Ectodermal cell (in vitro differentiated cells): ENCODE measurements around the gene ASXL2.
"Not testable (repeated sequence)": the region's sequence is repeated elsewhere in the genome, so short reads cannot be mapped to it uniquely, and the experiment has no call there.

Experiments used
- H3K27ac ChIP-seq: 2 replicates; pipeline ENCODE4 v1.7.0; 2013; ENCODE audit warnings: mild to moderate bottlenecking, low read depth, low read length; ENCODE audit not compliant: insufficient read depth, poor library complexity, severe bottlenecking
- H3K27me3 ChIP-seq: 2 replicates; pipeline ENCODE4 v1.7.0; 2013; ENCODE audit warnings: mild to moderate bottlenecking, low read length; ENCODE audit not compliant: insufficient read depth, control insufficient read depth, poor library complexity, severe bottlenecking
- H3K36me3 ChIP-seq: one replicate; pipeline ENCODE4 v1.7.0; 2013; ENCODE audit warnings: low read length; ENCODE audit not compliant: control insufficient read depth, insufficient read depth
- H3K4me1 ChIP-seq: one replicate; pipeline ENCODE4 v1.7.0; 2013; ENCODE audit warnings: low read length; ENCODE audit not compliant: control insufficient read depth, insufficient read depth
- H3K4me3 ChIP-seq: 2 replicates; pipeline ENCODE4 v1.7.0; 2013; ENCODE audit warnings: low read depth, low read length, control low read depth; ENCODE audit not compliant: insufficient read depth
- H3K9me3 ChIP-seq: 2 replicates; pipeline ENCODE4 v1.7.0; 2013; ENCODE audit warnings: mild to moderate bottlenecking, low read length, moderate library complexity; ENCODE audit not compliant: control insufficient read depth
- WGBS, 2 experiments: methylation state at CpG; one replicate each; pipeline ENCODE4 v1.1.7; 2013; ENCODE audit warnings: missing lambda C conversion rate in 2 of 2; 5-methylcytosine and 5-hydroxymethylcytosine counted together

Gene ASXL2

DNA sequence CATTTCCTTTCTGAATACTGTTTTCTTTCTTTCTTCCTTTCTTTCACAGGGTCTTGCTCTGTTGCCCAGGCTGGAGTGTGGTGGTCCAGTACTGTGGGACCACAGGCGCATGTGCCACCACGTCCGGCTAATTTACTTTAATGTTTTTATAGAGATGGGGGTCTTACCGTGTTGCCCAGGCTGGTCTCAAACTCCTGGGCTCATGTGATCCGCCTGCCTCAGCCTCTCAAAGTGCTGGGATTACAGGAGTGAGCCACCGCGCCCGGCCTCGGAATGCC is 35.3 kb upstream of the ASXL2 start:
- H3K27ac ChIP-seq, H3K36me3 ChIP-seq, H3K4me3 ChIP-seq, H3K4me1 ChIP-seq, H3K27me3 ChIP-seq, H3K9me3 ChIP-seq: not testable (repeated sequence)
- 49 to 62% methylated on average over 9 of the region's 9 CpGs for WGBS, 2 experiments

- H3K4me1 ChIP-seq, result peaks cover 7% of the 10 kb centered on the region
- H3K4me3 ChIP-seq, result no peak overlapping the region
- WGBS, 2 experiments, result 3% methylated on average over 9 to 10 of the region's 10 CpGs
- no peaks in the 10 kb centered on the region for H3K36me3 ChIP-seq
- H3K9me3 ChIP-seq, result no peaks in the 10 kb centered on the region
- peak overlapping the region; percentile 67 for H3K27ac ChIP-seq
- no peaks in the 10 kb centered on the region for H3K27me3 ChIP-seq
These were observed 34.8 kb upstream of the ASXL2 start for GRCh38 chr2:25912851-25913695.

- not testable (repeated sequence) for H3K36me3 ChIP-seq, H3K27ac ChIP-seq, H3K27me3 ChIP-seq, H3K9me3 ChIP-seq, H3K4me1 ChIP-seq, H3K4me3 ChIP-seq
- 83% methylated on average over 1 of the region's 5 CpGs; no CpG with 5 or more reads in 1 of the 2 experiments for WGBS, 2 experiments
These were observed 31.3 kb upstream of the ASXL2 start for GRCh38 chr2:25909574-25909973.

GRCh38 chr2:25905126-25905525 is 26.8 kb upstream of the ASXL2 start:
- no peaks in the 10 kb centered on the region for H3K4me1 ChIP-seq
- H3K36me3 ChIP-seq, result no peaks in the 10 kb centered on the region
- H3K4me3 ChIP-seq, result no peak overlapping the region
- no peaks in the 10 kb centered on the region for H3K27me3 ChIP-seq
- no peaks in the 10 kb centered on the region for H3K9me3 ChIP-seq
- no peak overlapping the region for H3K27ac ChIP-seq
- WGBS, 2 experiments, result 89 to 96% methylated on average over 2 of the region's 2 CpGs

DNA sequence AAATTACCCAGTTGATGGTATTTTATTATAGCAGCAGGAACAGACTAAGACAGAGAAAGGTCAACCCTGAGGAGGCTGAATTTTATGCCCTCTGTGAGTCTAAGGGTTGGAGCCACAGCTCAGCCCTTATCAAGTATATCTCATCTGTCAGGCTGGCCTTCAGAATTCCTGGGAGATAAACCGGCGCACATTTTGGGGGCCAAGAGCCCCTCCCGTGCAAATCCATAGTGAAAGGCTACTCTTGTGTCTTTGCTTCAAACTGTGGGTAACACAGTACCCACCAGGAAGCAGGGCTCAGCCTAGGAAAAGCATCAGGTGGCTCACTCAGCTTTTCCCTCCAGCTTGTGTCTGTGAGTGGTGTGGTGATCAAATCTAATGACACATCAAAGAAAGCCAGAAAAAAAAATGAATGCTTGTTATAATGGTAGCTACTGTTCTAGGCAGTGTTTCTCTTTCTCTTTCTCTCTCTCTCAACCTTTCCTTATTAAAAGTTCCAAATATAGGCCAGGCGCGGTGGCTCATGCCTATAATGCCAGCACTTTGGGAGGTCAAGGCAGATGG is 25.0 kb upstream of the ASXL2 start:
- Histone ChIP-seq H3K27me3 (no peaks in the 10 kb centered on the region), H3K4me1 (no peaks in the 10 kb centered on the region), H3K4me3 (no peak overlapping the region), H3K27ac (no peak overlapping the region), H3K9me3 (no peaks in the 10 kb centered on the region), H3K36me3 (no peaks in the 10 kb centered on the region)
- WGBS, 2 experiments, result 84% methylated on average over 5 of the region's 5 CpGs

DNA sequence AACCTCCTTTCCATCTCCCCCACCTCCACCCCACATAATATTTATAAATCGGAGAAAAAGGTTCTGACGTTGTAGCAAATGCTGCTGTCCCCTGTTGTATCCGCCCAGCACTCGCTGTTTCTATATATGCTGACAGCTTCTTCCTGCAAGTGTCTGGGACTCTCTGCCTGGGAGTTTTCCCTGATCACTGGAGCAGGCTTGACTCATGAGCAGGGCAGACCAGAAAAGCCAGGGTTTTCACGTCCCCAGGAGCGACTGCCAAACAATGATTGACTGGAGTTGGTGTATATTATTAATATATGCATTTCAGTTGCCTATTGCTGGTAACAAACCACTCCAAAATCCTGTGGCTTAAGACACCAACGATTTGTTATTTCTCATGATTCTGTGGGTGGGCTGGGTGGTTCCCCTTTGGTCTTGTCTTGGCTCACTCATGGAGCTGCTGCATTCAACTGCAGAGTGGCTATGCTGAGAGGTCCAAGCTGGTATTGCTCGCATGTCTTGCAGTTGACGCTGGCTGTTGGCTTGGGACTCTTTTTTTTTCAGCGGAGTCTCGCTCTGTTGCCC is 21.2 kb upstream of the ASXL2 start:
- 92 to 93% methylated on average over 10 to 11 of the region's 11 CpGs for WGBS, 2 experiments
- no peaks in the 10 kb centered on the region for H3K9me3 ChIP-seq

DNA sequence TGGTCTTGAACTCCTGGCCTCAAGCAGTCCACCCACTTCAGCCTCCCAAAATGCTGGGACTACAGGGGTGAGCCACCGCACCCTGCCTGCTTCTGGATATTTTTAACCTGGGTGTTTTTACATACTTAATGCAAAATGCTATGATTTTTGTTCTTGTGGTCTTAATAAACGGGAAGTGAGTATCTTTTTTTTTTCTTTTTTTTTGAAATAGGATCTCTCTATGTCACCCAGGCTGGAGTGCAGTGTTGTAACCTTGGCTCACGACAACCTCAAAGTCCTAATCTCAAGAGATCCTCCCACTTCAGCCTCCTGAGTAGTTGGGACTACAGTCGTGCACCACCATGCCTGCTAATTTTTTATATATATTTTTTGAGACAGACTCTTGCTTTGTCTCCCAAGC is 19.2 kb upstream of the ASXL2 start:
- H3K27me3 ChIP-seq, result no peaks in the 10 kb centered on the region
- no peaks in the 10 kb centered on the region for H3K36me3 ChIP-seq
- H3K9me3 ChIP-seq, result no peaks in the 10 kb centered on the region
- 93 to 96% methylated on average over 4 of the region's 4 CpGs for WGBS, 2 experiments
- H3K4me3 ChIP-seq, result no peak overlapping the region
- peaks cover 13% of the 10 kb centered on the region for H3K4me1 ChIP-seq
- H3K27ac ChIP-seq, result no peak overlapping the region

More for the DNA sequence above, 21.2 kb upstream of the ASXL2 start:
- Histone ChIP-seq H3K4me3 (no peak overlapping the region), H3K4me1 (peaks cover 13% of the 10 kb centered on the region), H3K27me3 (no peaks in the 10 kb centered on the region), H3K36me3 (no peaks in the 10 kb centered on the region), H3K27ac (no peak overlapping the region)

DNA sequence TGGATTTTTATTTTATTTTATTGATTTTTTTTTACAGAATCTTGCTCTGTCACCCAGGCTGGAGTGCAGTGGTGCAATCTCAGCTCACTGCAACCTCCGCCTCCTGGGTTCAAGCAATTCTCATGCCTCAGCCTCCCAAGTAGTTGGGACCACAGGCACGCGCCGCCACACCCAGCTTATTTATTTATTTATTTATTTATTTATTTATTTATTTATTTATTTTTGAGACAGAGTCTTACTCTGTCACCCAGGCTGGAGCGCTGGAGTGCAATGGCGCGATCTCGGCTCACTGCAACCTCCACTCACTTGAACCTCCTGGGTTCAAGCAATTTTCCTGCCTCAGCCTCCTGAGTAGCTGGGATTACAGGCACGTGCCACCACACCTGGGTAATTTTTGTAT is 18.0 kb upstream of the ASXL2 start:
- H3K4me3 ChIP-seq, H3K27me3 ChIP-seq, H3K9me3 ChIP-seq, H3K27ac ChIP-seq, H3K36me3 ChIP-seq: not testable (repeated sequence)
- 78 to 80% methylated on average over 6 of the region's 9 CpGs for WGBS, 2 experiments
- peaks cover 13% of the 10 kb centered on the region for H3K4me1 ChIP-seq

- Histone ChIP-seq H3K4me3 (no peak overlapping the region), H3K27me3 (no peaks in the 10 kb centered on the region), H3K27ac (no peak overlapping the region), H3K4me1 (peaks cover 13% of the 10 kb centered on the region), H3K9me3 (no peaks in the 10 kb centered on the region), H3K36me3 (no peaks in the 10 kb centered on the region)
These were observed 17.3 kb upstream of the ASXL2 start for GRCh38 chr2:25895610-25896009.

- Histone ChIP-seq H3K27me3 (no peaks in the 10 kb centered on the region), H3K27ac (no peak overlapping the region), H3K36me3 (no peaks in the 10 kb centered on the region), H3K4me1 (peaks cover 13% of the 10 kb centered on the region), H3K4me3 (no peak overlapping the region), H3K9me3 (no peaks in the 10 kb centered on the region)
- 89 to 92% methylated on average over 7 of the region's 7 CpGs for WGBS, 2 experiments
These were observed 16.7 kb upstream of the ASXL2 start for GRCh38 chr2:25895018-25895417.
